ENCODE data around the gene ZFHX2. TPM values are rescaled to one million over a fixed set of nuclear protein-coding genes. Genes with fewer than 3 reads are reported as not detected.

The ZFHX2 gene
- total and polyA plus RNA-seq, 5 experiments from 2014 or later = 0.02 to 1.0 (median 0.23) TPM

DNA sequence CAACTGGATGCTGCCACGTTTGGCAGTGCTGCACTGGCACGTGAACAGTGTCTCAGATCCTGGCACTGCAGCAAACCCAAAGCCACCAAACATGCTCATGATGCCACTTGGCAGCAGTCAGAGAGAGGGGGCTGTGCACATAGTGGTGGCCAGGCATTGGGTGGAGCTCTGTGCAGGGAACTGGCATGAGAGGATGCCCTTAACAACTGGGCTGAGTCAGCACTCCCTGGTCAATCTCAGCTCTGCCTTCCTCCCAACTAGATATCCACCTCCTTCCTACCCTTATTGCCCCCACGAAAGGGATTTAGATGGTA, 37.0 kb downstream of the ZFHX2 start:
- Mint-ChIP-seq H3K4me3 (peak overlapping the region in 1 of 10 donors; percentile 49), H3K9me3 (no peaks in the 10 kb centered on the region), H3K36me3 (peaks cover 0 to 2% (median 0%) of the 10 kb centered on the region in 3 donors), H3K4me1 (peaks cover 7 to 27% (median 21%) of the 10 kb centered on the region in 4 donors), H3K27ac (peak overlapping the region in 1 of 10 donors; percentile 77), H3K27me3 (no peaks in the 10 kb centered on the region)
- DNase-seq = no peak
- POLR2A ChIA-PET = no interaction called here
- ATAC-seq = no peak

DNA sequence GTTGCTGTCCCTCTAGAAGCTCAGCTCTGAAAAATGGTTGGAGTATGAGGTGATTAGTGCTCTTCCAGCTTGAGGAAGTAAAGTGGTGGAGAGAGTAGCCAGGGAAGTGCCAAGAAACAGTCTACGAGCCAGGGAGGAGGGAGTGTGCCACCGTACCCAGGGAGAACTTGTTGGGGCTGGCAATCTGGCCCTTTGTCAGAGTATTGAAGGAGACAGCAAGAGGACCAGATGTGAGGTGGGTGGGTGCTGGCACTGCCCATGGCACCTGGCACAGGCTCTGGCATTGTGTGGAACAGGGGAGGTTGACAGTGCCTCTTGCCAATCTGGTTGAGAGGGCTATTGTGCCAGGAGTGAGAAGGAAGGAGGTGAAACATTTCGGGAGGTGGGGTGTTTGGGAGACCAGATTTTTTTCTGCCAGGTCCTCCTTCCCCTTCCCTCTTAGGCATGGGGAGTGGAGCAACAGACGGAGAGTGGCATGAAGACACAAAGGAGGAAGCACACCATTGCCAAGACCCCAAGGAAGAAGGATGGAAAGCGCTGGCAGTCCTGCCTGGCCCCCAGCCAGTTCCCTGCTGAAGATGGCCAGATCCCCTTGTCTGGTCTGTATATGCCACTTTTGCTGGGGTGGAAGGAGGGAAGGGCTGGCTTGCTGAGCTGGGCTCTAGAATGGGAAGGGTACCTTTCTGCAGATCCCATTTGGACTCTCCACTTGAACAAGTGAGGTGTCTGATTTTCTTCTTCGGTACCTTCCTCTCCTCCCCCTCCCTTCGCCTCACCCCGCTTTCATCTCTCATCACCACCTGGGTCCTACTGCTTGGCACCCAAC, 37.5 kb downstream of the ZFHX2 start:
- no peaks in the 10 kb centered on the region for H3K27me3 Mint-ChIP-seq
- DNase-seq = no peak
- H3K4me1 Mint-ChIP-seq = peaks cover 7 to 27% (median 21%) of the 10 kb centered on the region in 4 donors
- no peaks in the 10 kb centered on the region for H3K9me3 Mint-ChIP-seq
- H3K4me3 Mint-ChIP-seq = peak overlapping the region in 2 of 10 donors; percentile 49 to 53
- peaks cover 0 to 4% (median 0%) of the 10 kb centered on the region in 3 donors for H3K36me3 Mint-ChIP-seq
- peak overlapping the region in 4 of 10 donors; percentile 22 to 84 (median 56) for H3K27ac Mint-ChIP-seq
- POLR2A ChIA-PET = no interaction called here
- ATAC-seq = no peak

DNA sequence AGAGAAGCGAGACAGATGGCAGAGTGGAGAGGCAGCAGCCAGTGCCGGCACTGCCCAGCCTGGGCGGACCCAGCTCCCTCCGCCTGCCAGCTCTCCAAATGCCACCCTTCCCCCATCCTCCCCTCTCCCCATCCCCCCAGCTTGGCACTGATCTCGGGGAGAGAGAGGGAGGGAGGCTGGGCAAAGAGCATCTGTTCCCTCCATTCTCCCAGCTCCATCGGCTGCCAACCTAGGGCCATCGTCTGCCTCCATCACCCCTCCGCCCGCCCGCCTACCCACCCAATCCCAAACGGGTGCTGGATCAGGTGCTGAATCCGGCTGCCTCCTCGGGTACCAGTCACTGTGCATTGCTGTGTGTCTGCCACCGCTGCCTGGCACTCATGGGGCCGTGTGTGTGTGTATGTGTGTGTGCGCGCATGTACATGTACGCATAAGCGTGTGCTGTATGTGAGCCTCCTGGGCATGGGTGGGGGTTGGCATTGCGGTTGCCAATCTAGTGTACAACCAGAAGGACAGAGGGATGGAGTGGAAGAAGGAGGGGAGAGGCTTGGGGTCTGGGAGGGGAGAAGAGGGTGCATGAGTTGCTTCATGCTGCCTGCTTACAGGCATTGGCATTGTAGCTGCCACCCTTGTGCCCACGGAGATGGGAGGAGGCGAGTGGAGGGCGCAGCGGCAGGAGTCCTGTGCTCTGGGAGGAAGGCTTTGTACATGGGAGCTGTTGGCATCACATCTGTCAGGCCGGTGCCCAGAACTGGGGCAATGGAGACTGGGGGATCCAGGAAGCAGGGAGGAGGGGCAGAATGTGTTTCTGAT, 38.4 kb downstream of the ZFHX2 start:
- peak overlapping the region in 8 of 10 donors; percentile 3 to 79 (median 54) for H3K4me3 Mint-ChIP-seq
- peaks cover 7 to 27% (median 21%) of the 10 kb centered on the region in 4 donors for H3K4me1 Mint-ChIP-seq
- POLR2A ChIA-PET = no interaction called here
- peak overlapping the region in 5 of 10 donors; percentile 3 to 84 (median 34) for H3K27ac Mint-ChIP-seq
- no peak for DNase-seq
- H3K27me3 Mint-ChIP-seq = no peaks in the 10 kb centered on the region
- no peak for ATAC-seq
- H3K36me3 Mint-ChIP-seq = peaks cover 0 to 4% (median 0%) of the 10 kb centered on the region in 3 donors
- no peaks in the 10 kb centered on the region for H3K9me3 Mint-ChIP-seq

DNA sequence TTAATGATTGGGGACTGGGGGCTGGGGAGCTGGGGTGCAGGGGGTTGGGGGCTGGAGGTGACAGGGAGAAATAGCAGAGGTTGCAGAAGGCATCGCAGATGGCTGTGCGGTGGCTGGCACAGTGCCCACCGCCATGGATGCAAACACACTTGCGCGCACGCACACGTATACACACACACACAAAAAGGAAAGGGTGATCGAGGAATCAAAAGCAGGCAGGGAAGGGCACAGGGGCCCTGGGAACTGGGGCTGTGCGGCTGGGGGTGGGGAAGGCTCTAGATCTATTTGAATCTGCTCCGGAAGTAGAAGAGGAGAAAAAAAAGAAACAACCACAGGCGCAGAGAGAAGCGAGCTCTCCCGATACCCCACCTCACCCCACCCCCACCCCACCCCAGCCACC, 39.4 kb downstream of the ZFHX2 start:
- POLR2A ChIA-PET = interaction anchor here (0.7 kb wide), 1 partner anchor 26 kb away, joined by 3 read pairs; no protein-coding TSS in a partner anchor
- peak overlapping the region; percentile 76 to 91 (median 86) for H3K4me3 Mint-ChIP-seq

DNA sequence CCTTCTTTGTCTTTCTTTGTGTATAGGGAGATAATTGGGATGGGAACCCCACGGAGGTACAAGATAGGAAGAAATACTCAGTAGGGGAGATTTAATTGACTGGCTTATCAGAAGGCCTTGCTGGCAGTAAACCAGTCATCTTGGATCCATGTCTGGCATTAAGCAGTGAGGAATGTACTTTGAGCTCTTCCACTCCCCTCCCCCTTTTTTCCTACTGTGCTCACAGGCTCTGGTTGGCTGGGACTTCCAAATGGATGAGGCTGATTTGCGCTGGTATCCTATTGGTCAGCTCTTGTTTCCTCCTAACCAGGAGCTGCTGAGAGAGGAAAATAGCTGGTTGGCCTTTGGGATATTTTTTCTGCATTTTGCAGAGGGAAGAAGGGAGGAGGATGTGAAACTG, 57.3 kb downstream of the ZFHX2 start:
- DNase-seq (no peak), ATAC-seq (no peak)
- no peak overlapping the region for H3K4me3 Mint-ChIP-seq
- H3K27ac Mint-ChIP-seq = peak overlapping the region in 1 of 10 donors; percentile 18
- H3K27me3 Mint-ChIP-seq = no peaks in the 10 kb centered on the region
- no peaks in the 10 kb centered on the region for H3K4me1 Mint-ChIP-seq
- peaks cover 0 to 13% (median 2%) of the 10 kb centered on the region in 3 donors for H3K36me3 Mint-ChIP-seq
- POLR2A ChIA-PET = no interaction called here
- no peaks in the 10 kb centered on the region for H3K9me3 Mint-ChIP-seq

More for the DNA sequence above, 39.4 kb downstream of the ZFHX2 start:
- Mint-ChIP-seq H3K4me1 (peaks cover 7 to 27% (median 21%) of the 10 kb centered on the region in 4 donors), H3K27me3 (no peaks in the 10 kb centered on the region), H3K9me3 (no peaks in the 10 kb centered on the region), H3K27ac (peak overlapping the region in 9 of 10 donors; percentile 63 to 95 (median 88)), H3K36me3 (peaks cover 0 to 4% (median 0%) of the 10 kb centered on the region in 3 donors)
- peak in 6 of 10 donors; percentile 6 to 31 (median 18) for DNase-seq
- peak; percentile 58 to 74 for ATAC-seq

DNA sequence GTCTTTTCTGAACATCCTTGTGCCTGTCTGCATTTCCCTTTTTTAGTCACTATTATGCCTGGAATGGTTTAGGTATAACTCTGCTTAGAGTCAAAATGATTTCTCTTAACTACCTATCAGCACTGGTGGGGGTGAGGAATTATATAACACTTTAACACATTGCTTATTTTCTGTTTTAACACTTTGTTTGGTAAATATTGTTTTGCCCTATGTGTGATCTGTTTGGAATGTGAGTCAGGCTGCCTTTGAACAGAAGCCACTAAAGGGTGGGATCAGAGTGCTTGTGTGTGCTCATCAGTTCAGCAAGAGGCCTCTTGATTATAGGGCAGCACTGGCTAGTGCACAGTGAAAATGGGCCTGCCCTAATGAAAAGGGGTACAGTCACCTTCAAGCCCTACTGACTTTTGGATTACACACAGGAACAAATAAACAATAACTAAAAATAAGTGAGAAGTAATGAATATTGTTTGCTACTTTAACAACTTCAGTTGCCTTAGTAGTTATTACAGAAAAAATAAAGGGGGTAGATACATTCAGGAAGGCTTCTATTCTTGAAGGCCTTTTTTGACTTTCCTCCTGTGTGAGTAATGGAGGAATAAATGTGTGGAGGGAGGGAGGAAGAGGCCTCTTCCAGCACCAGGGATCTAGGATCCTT, 58.8 kb downstream of the ZFHX2 start:
- Mint-ChIP-seq H3K9me3 (no peaks in the 10 kb centered on the region), H3K4me1 (no peaks in the 10 kb centered on the region), H3K27ac (peak overlapping the region in 1 of 10 donors; percentile 66), H3K27me3 (no peaks in the 10 kb centered on the region), H3K36me3 (peaks cover 0 to 24% (median 4%) of the 10 kb centered on the region in 3 donors), H3K4me3 (no peak overlapping the region)
- no peak for ATAC-seq
- POLR2A ChIA-PET = no interaction called here
- DNase-seq = no peak

DNA sequence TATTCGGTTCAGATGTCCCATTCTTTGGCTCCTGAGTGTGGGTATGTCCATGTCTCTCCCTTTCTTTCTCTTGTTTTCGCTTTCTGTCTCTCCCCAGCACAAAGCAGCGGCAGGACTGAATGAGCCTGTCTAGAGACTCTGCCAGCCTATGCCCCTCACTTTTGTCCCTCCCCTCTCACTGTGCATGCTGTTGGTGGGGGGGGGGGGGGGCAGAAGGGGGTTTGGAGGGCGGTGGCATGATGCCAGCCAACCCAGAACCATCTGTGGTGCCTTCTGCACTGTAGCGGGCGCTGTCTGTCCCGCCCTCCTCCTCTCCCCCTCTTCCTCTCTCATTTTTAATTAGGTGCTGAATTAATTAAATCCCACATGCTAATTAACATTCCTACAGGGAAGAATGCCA, 64.3 kb downstream of the ZFHX2 start:
- Mint-ChIP-seq H3K36me3 (peaks cover 0 to 51% (median 7%) of the 10 kb centered on the region in 3 donors), H3K27ac (peak overlapping the region in 1 of 10 donors; percentile 12), H3K27me3 (no peaks in the 10 kb centered on the region), H3K9me3 (no peaks in the 10 kb centered on the region), H3K4me3 (no peak overlapping the region), H3K4me1 (peaks cover 0 to 3% (median under 1%) of the 10 kb centered on the region in 4 donors)
- DNase-seq (no peak), ATAC-seq (no peak)
- POLR2A ChIA-PET = no interaction called here

DNA sequence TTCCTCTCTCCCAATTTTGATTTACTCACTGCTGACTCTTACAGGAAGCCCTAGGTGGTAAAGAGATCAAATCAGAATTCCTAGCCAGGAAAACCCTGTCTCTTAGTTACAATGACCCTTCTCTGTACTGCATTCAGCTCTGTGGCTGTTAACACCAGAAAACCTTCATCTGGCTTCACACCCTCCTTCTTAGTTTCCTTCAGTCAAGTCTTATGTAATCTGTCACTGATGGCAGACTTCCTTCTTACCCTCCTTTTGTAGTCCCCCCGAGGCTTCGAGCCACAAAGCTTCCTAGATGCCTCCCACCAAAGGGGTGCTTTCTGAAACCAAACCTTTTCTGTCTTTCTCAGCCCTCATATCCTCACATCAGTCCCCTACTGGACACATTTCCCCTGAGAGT, 65.5 kb downstream of the ZFHX2 start:
- POLR2A ChIA-PET = no interaction called here
- no peak for ATAC-seq
- Mint-ChIP-seq H3K9me3 (no peaks in the 10 kb centered on the region), H3K36me3 (peaks cover 0 to 53% (median 7%) of the 10 kb centered on the region in 3 donors), H3K27me3 (no peaks in the 10 kb centered on the region), H3K4me1 (peaks cover 0 to 5% (median 4%) of the 10 kb centered on the region in 4 donors), H3K4me3 (no peak overlapping the region), H3K27ac (peak overlapping the region in 3 of 10 donors; percentile 11 to 80 (median 17))
- no peak for DNase-seq

DNA sequence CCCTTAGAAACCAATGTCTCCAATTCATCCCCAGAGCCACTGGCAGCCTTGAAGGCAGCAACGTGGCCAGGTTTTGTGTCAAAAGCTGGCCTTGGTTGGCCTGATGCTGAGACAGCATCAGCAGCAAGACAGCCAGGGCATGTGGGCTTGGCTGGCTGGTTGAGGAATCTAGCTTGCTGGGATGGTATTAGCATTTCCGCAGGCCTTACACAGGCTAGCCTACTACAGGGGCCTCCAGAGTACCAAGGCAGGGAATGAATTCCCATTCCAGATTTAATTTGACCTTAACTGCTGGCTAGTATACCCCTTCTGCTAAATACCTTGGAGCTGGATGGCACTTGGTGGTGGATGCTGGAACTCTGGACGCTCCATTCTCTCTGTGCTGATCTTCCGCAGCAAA, 66.2 kb downstream of the ZFHX2 start:
- Mint-ChIP-seq H3K4me1 (peaks cover 0 to 5% (median 4%) of the 10 kb centered on the region in 4 donors), H3K4me3 (no peak overlapping the region), H3K9me3 (no peaks in the 10 kb centered on the region), H3K36me3 (peaks cover 0 to 58% (median 7%) of the 10 kb centered on the region in 3 donors), H3K27ac (no peak overlapping the region), H3K27me3 (no peaks in the 10 kb centered on the region)
- DNase-seq (no peak), ATAC-seq (no peak)
- POLR2A ChIA-PET = interaction anchor here (1.2 kb wide), 1 partner anchor 82 kb away, joined by 3 read pairs; no protein-coding TSS in a partner anchor

- DNase-seq (no peak), ATAC-seq (peak in 1 of 2 donors; percentile 32)
- H3K4me3 Mint-ChIP-seq = no peak overlapping the region
- POLR2A ChIA-PET = no interaction called here
- peaks cover 1 to 8% (median 5%) of the 10 kb centered on the region in 4 donors for H3K4me1 Mint-ChIP-seq
- H3K9me3 Mint-ChIP-seq = no peaks in the 10 kb centered on the region
- no peaks in the 10 kb centered on the region for H3K27me3 Mint-ChIP-seq
- H3K27ac Mint-ChIP-seq = no peak overlapping the region
- peaks cover 2 to 68% (median 7%) of the 10 kb centered on the region in 3 donors for H3K36me3 Mint-ChIP-seq
These were observed 68.2 kb downstream of the ZFHX2 start for GRCh38 chr14:23483236-23483854.

DNA sequence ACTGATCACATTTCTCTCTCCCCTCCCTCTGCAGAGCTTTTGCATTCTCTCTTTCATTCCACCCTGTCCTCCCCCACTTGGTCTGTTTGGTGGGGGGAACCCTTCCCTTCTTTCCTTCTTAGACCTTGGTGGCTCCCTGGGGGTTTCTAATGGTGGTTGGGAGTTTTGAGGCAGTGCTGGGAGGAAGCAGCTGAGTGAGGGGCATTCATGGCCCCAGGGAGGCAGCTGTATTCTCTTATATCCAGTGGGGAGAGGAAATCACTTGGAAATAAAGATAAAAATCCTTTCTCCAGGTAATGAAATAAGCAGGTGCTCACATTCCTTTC, 68.8 kb downstream of the ZFHX2 start:
- Mint-ChIP-seq H3K4me1 (peaks cover 6 to 14% (median 8%) of the 10 kb centered on the region in 4 donors), H3K27ac (no peak overlapping the region), H3K27me3 (no peaks in the 10 kb centered on the region), H3K9me3 (no peaks in the 10 kb centered on the region), H3K36me3 (peaks cover 4 to 68% (median 10%) of the 10 kb centered on the region in 3 donors), H3K4me3 (no peak overlapping the region)
- no peak for ATAC-seq
- POLR2A ChIA-PET = no interaction called here
- no peak for DNase-seq
